Keratinocyte (primary cell): ENCODE measurements around the gene EFHD2. TPM values are rescaled to one million over a fixed set of nuclear protein-coding genes. Genes with fewer than 3 reads are reported as not detected.

Experiments used
- DNase-seq: peaks from one replicate; pipeline ENCODE4 v3.0.0-alpha.2; 2011; ENCODE audit warnings: low read depth, missing footprints, low spot score
- FAIRE-seq: peaks from 2 replicates; lab custom pipeline; 2011; peaks lifted over from hg19 to GRCh38; lab: Jason Lieb, UNC
- H2AFZ ChIP-seq: 2 replicates; pipeline ENCODE4 v1.6.0; 2012; ENCODE audit warnings: low read length, control low read depth, inconsistent platforms; ENCODE audit not compliant: control insufficient read depth
- H3K27ac ChIP-seq: 2 replicates; pipeline ENCODE4 v1.5.1; 2011; ENCODE audit warnings: low read length; ENCODE audit not compliant: control insufficient read depth, insufficient read depth
- H3K27me3 ChIP-seq: 3 replicates; pipeline ENCODE4 v1.6.0; 2011; ENCODE audit warnings: low read length; ENCODE audit not compliant: control insufficient read depth, insufficient read depth; ENCODE audit errors: extremely low read depth
- H3K36me3 ChIP-seq, 2 experiments: 2 replicates in 1 of 2; 3 replicates in 1 of 2; pipeline ENCODE4 v1.5.1; 2011; ENCODE audit warnings: low read length in 2 of 2, mild to moderate bottlenecking in 1 of 2; ENCODE audit not compliant: control insufficient read depth in 2 of 2, insufficient read depth in 2 of 2; ENCODE audit errors: extremely low read depth in 1 of 2
- H3K4me1 ChIP-seq: 3 replicates; pipeline ENCODE4 v1.5.1; 2011; ENCODE audit warnings: low read length; ENCODE audit not compliant: control insufficient read depth, insufficient read depth; ENCODE audit errors: extremely low read depth
- H3K4me2 ChIP-seq: 3 replicates; pipeline ENCODE4 v1.6.0; 2011; ENCODE audit warnings: low read depth, low read length; ENCODE audit not compliant: control insufficient read depth, insufficient read depth; ENCODE audit errors: extremely low read depth
- H3K4me3 ChIP-seq, 3 experiments: fragments of 200-600 bp in 1 of 3; sonication (generic) in 1 of 3; 2 replicates in 2 of 3; 3 replicates in 1 of 3; pipeline ENCODE4 v1.5.1; 2011 to 2016; ENCODE audit warnings: low read length in 3 of 3, mild to moderate bottlenecking in 3 of 3, control low read depth in 2 of 3, inconsistent platforms in 1 of 3, low read depth in 1 of 3, mixed read lengths in 1 of 3, mixed run types in 1 of 3, moderate library complexity in 1 of 3; ENCODE audit not compliant: control insufficient read depth in 2 of 3, insufficient read depth in 2 of 3; ENCODE audit errors: extremely low read depth in 1 of 3
- H3K79me2 ChIP-seq: 2 replicates; pipeline ENCODE4 v1.6.0; 2012; ENCODE audit warnings: low read length; ENCODE audit not compliant: control insufficient read depth, insufficient read depth
- H3K9ac ChIP-seq: 3 replicates; pipeline ENCODE4 v1.6.0; 2011; ENCODE audit warnings: low read length; ENCODE audit not compliant: control insufficient read depth, insufficient read depth; ENCODE audit errors: extremely low read depth
- H3K9me1 ChIP-seq: 3 replicates; pipeline ENCODE4 v1.6.0; 2011; ENCODE audit warnings: low read length; ENCODE audit not compliant: control insufficient read depth, insufficient read depth; ENCODE audit errors: extremely low read depth
- H3K9me3 ChIP-seq: 2 replicates; pipeline ENCODE4 v1.5.1; 2012; ENCODE audit warnings: low read depth, low read length; ENCODE audit not compliant: control insufficient read depth
- H4K20me1 ChIP-seq: 3 replicates; pipeline ENCODE4 v1.6.0; 2011; ENCODE audit warnings: low read length; ENCODE audit not compliant: control insufficient read depth, insufficient read depth; ENCODE audit errors: extremely low read depth
- CTCF ChIP-seq, 3 experiments: IDR thresholded peaks in 1 of 3; conservative IDR thresholded peaks in 1 of 3; optimal IDR thresholded peaks in 1 of 3; 2 replicates in 2 of 3; 3 replicates in 1 of 3; pipeline versions ENCODE3 to v1.5.1; 2011; ENCODE audit warnings: low read length in 3 of 3, mild to moderate bottlenecking in 3 of 3, moderate library complexity in 2 of 3, control low read depth in 1 of 3, inconsistent platforms in 1 of 3; ENCODE audit not compliant: insufficient read depth in 2 of 3; ENCODE audit errors: extremely low read depth in 1 of 3
- EZH2 ChIP-seq: IDR thresholded peaks from one replicate; pipeline ENCODE4 v1.6.1; 2012; ENCODE audit warnings: inconsistent platforms, mild to moderate bottlenecking, low read length, moderate library complexity
- dilution Hi-C: fragments of 300-500 bp; cut with MboI; formaldehyde crosslinking; loops from one replicate; pipeline ENCODE4 v1.7.0; 2020; ENCODE audit warnings: low sequenced_read_pairs; ENCODE audit not compliant: extremely low pct_ligation_motif_present
- polyA plus RNA-seq, 5 experiments: library from polyadenylated mRNA; depleted of rRNA in 3 of 5; stranded (reverse) in 3 of 5; stranded (forward) in 1 of 5; unstranded in 1 of 5; fragments of >200 nt; gene quantifications; 1 replicate in 1 of 5; 2 replicates in 3 of 5; 3 replicates in 1 of 5; pipeline versions ENCODE4 v1.2.1 to v1.2.3, GENCODE V29; 2011 to 2012; ENCODE audit warnings: missing spikeins in 2 of 5, low read depth in 1 of 5, low replicate concordance in 1 of 5

The EFHD2 gene
- polyA plus RNA-seq, 1 donor (not counting 4 experiments of a cell fraction or from before 2014, with no cell fraction given): 47.6 TPM

GRCh38 chr1:15393475-15394257, 16.0 kb upstream of the EFHD2 start:
- dilution Hi-C loops: no loop called here
- DNase-seq (no peak), FAIRE-seq (no peak)
- H3K27me3 ChIP-seq: no peaks in the 10 kb centered on the region
- no peaks in the 10 kb centered on the region for H3K9me3 ChIP-seq
- no peak overlapping the region for H2AFZ ChIP-seq
- H3K4me1 ChIP-seq: no peaks in the 10 kb centered on the region
- H3K79me2 ChIP-seq: no peaks in the 10 kb centered on the region
- no peaks in the 10 kb centered on the region for H3K36me3 ChIP-seq
- H3K4me2 ChIP-seq: no peak overlapping the region
- H3K4me3 ChIP-seq: no peak overlapping the region
- no peak overlapping the region for H3K27ac ChIP-seq
- TF ChIP-seq CTCF (optimal IDR thresholded peaks at IDR 0.05 in 1 of 3, IDR thresholded peaks at IDR 0.05 in 1 of 3, conservative IDR thresholded peaks at IDR 0.05 in 1 of 3; ENCODE audit: extremely low read depth in 1 of 3, insufficient read depth in 2 of 3, low read length in 3 of 3): no peak
- no peak for TF ChIP-seq EZH2
- no peaks in the 10 kb centered on the region for H4K20me1 ChIP-seq
- no peak overlapping the region for H3K9ac ChIP-seq
- no peaks in the 10 kb centered on the region for H3K9me1 ChIP-seq

GRCh38 chr1:15394258-15394690, 15.4 kb upstream of the EFHD2 start:
- dilution Hi-C loops: no loop called here
- no peak overlapping the region for H2AFZ ChIP-seq

More at GRCh38 chr1:15394258-15394690, 15.4 kb upstream of the EFHD2 start:
- Histone ChIP-seq H4K20me1 (no peaks in the 10 kb centered on the region), H3K9ac (no peak overlapping the region), H3K27ac (no peak overlapping the region), H3K79me2 (no peaks in the 10 kb centered on the region), H3K4me3 (no peak overlapping the region), H3K36me3 (no peaks in the 10 kb centered on the region), H3K27me3 (no peaks in the 10 kb centered on the region), H3K4me1 (no peaks in the 10 kb centered on the region), H3K9me3 (no peaks in the 10 kb centered on the region), H3K9me1 (no peaks in the 10 kb centered on the region), H3K4me2 (no peak overlapping the region)
- DNase-seq (no peak), FAIRE-seq (no peak)
- TF ChIP-seq EZH2: no peak
- TF ChIP-seq CTCF (optimal IDR thresholded peaks at IDR 0.05 in 1 of 3, IDR thresholded peaks at IDR 0.05 in 1 of 3, conservative IDR thresholded peaks at IDR 0.05 in 1 of 3; ENCODE audit: extremely low read depth in 1 of 3, insufficient read depth in 2 of 3, low read length in 3 of 3): no peak
